Natural killer cell (primary cell): ENCODE measurements around the gene POU2F1. TPM values are rescaled to one million over a fixed set of nuclear protein-coding genes. Genes with fewer than 3 reads are reported as not detected.
A peak's percentile ranks its signal among the peaks of the same experiment; 100 is the strongest.

Experiments
- ATAC-seq, 3 donors: fragments of 150-1000 bp in 2 of 3; fragments of 200-7000 bp in 1 of 3; cut with Tn5 transposase; 1 replicate in 1 of 3; 2 replicates in 2 of 3; pipeline ENCODE4 v1.10.0; 2021; ENCODE audit warnings: mild to moderate bottlenecking in 2 of 3, moderate library complexity in 2 of 3
- DNase-seq, 2 donors: peaks; one replicate each; pipeline versions ENCODE4 v3.0.0 to v3.0.0-alpha.2; 2013 to 2021; ENCODE audit warnings: mixed read lengths in 1 of 2
- H3K27ac ChIP-seq: one replicate; pipeline ENCODE4 v1.5.1; 2013; ENCODE audit warnings: mild to moderate bottlenecking, low read length
- H3K27me3 ChIP-seq: one replicate; pipeline ENCODE4 v1.6.1; 2013; ENCODE audit warnings: low read length; ENCODE audit not compliant: control insufficient read depth, insufficient read depth
- H3K36me3 ChIP-seq: one replicate; pipeline ENCODE4 v1.6.1; 2013; ENCODE audit warnings: low read length; ENCODE audit not compliant: control insufficient read depth, insufficient read depth
- H3K4me1 ChIP-seq: one replicate; pipeline ENCODE4 v1.6.1; 2013; ENCODE audit warnings: low read length; ENCODE audit not compliant: control insufficient read depth, insufficient read depth
- H3K4me3 ChIP-seq: one replicate; pipeline ENCODE4 v1.5.1; 2013; ENCODE audit warnings: low read length
- H3K9me3 ChIP-seq: one replicate; pipeline ENCODE4 v1.6.1; 2013; ENCODE audit warnings: low read length; ENCODE audit not compliant: control insufficient read depth, insufficient read depth
- H3K27ac Mint-ChIP-seq, 2 donors: one replicate each; pipeline ENCODE4 v1.8.0; 2022; ENCODE audit warnings: mild to moderate bottlenecking in 2 of 2, mixed read lengths in 2 of 2, moderate library complexity in 1 of 2
- H3K27me3 Mint-ChIP-seq, 2 donors: one replicate each; pipeline ENCODE4 v1.8.0; 2022; ENCODE audit warnings: low read depth in 2 of 2, mixed read lengths in 2 of 2
- H3K36me3 Mint-ChIP-seq: one replicate; pipeline ENCODE4 v1.8.0; 2022; ENCODE audit warnings: mixed read lengths
- H3K4me1 Mint-ChIP-seq, 2 donors: one replicate each; pipeline ENCODE4 v1.8.0; 2022; ENCODE audit warnings: mixed read lengths in 2 of 2
- H3K4me3 Mint-ChIP-seq: one replicate; pipeline ENCODE4 v1.8.0; 2022; ENCODE audit warnings: mild to moderate bottlenecking, moderate library complexity, mixed read lengths
- H3K9me3 Mint-ChIP-seq, 2 donors: one replicate each; pipeline ENCODE4 v1.8.0; 2022; ENCODE audit warnings: mixed read lengths in 2 of 2
- CTCF ChIP-seq: fragments of 200-600 bp; IDR thresholded peaks from one replicate; pipeline ENCODE4 v1.8.0; 2022; ENCODE audit warnings: antibody characterized with exemption
- WGBS: methylation state at CpG from one replicate; pipeline ENCODE4 v1.1.7; 2013; ENCODE audit warnings: missing lambda C conversion rate; ENCODE audit not compliant: insufficient coverage; 5-methylcytosine and 5-hydroxymethylcytosine counted together
- intact Hi-C: fragments of 100-400 bp; cut with micrococcal nuclease; formaldehyde crosslinking; loops from one replicate; pipeline ENCODE4 v1.14.2; 2022
- total RNA-seq, 4 donors: library from RNA; stranded (reverse); fragments of 120-200 nt in 1 of 4; gene quantifications; one replicate each; pipeline versions ENCODE4 v1.2.3 to v1.2.4, GENCODE V29; 2013 to 2022

The POU2F1 gene
- total RNA-seq, 3 donors from 2014 or later (not counting 1 experiment from before 2014, with no cell fraction given): 39.8 to 44.6 (median 40.9) TPM

GRCh38 chr1:167438171-167439138 lies 217.8 kb downstream of the POU2F1 start:
- WGBS: 35% methylated on average over 17 of the region's 17 CpGs
- peaks cover 83 to 95% of the 10 kb centered on the region in 2 donors for H3K4me1 Mint-ChIP-seq
- Histone ChIP-seq H3K9me3 (no peaks in the 10 kb centered on the region), H3K27ac (peak overlapping the region; percentile 86), H3K36me3 (peaks cover 85% of the 10 kb centered on the region), H3K4me3 (no peak overlapping the region), H3K27me3 (no peaks in the 10 kb centered on the region), H3K4me1 (peaks cover 90% of the 10 kb centered on the region)
- H3K4me3 Mint-ChIP-seq: peak overlapping the region; percentile 88
- H3K27ac Mint-ChIP-seq: peak overlapping the region; percentile 91 to 100
- no peak for TF ChIP-seq CTCF
- H3K27me3 Mint-ChIP-seq: no peaks in the 10 kb centered on the region
- ATAC-seq (peak; percentile 26 to 33 (median 32)), DNase-seq (peak; percentile 48 to 60)
- H3K9me3 Mint-ChIP-seq: no peaks in the 10 kb centered on the region
- H3K36me3 Mint-ChIP-seq: peaks cover 32% of the 10 kb centered on the region
- intact Hi-C loops: no loop called here

- DNase-seq (peak in 1 of 2 donors; percentile 53), ATAC-seq (peak in 2 of 3 donors; percentile 4 to 29)
- H3K36me3 Mint-ChIP-seq: peaks cover 33% of the 10 kb centered on the region
- no peaks in the 10 kb centered on the region for H3K27me3 Mint-ChIP-seq
- no peaks in the 10 kb centered on the region for H3K9me3 Mint-ChIP-seq
- intact Hi-C loops: no loop called here
- H3K4me3 ChIP-seq: peak overlapping the region; percentile 9
- peaks cover 86 to 95% of the 10 kb centered on the region in 2 donors for H3K4me1 Mint-ChIP-seq
- WGBS: 34% methylated on average over 49 of the region's 49 CpGs
- H3K27ac Mint-ChIP-seq: peak overlapping the region; percentile 91 to 100
- H3K36me3 ChIP-seq: peaks cover 85% of the 10 kb centered on the region
- H3K9me3 ChIP-seq: no peaks in the 10 kb centered on the region
- no peaks in the 10 kb centered on the region for H3K27me3 ChIP-seq
- TF ChIP-seq CTCF: no peak
- peaks cover 89% of the 10 kb centered on the region for H3K4me1 ChIP-seq
- peak overlapping the region; percentile 86 for H3K27ac ChIP-seq
- H3K4me3 Mint-ChIP-seq: peak overlapping the region; percentile 88
These were observed 218.8 kb downstream of the POU2F1 start for GRCh38 chr1:167439301-167439988.

GRCh38 chr1:167440345-167440744 lies 219.7 kb downstream of the POU2F1 start:
- Mint-ChIP-seq H3K27ac (peak overlapping the region; percentile 91 to 100), H3K36me3 (peaks cover 33% of the 10 kb centered on the region), H3K4me1 (peaks cover 89 to 95% of the 10 kb centered on the region in 2 donors), H3K9me3 (no peaks in the 10 kb centered on the region), H3K27me3 (no peaks in the 10 kb centered on the region), H3K4me3 (peak overlapping the region; percentile 88)
- Histone ChIP-seq H3K36me3 (peaks cover 83% of the 10 kb centered on the region), H3K27me3 (no peaks in the 10 kb centered on the region), H3K4me1 (peaks cover 90% of the 10 kb centered on the region), H3K9me3 (no peaks in the 10 kb centered on the region), H3K27ac (peak overlapping the region; percentile 86), H3K4me3 (no peak overlapping the region)
- intact Hi-C loops: loop anchor here (5.0 to 10.0 kb wide), 2 partner anchors 173 to 376 kb away; no protein-coding TSS in a partner anchor
- no peak for TF ChIP-seq CTCF
- DNase-seq (peak in 1 of 2 donors; percentile 14), ATAC-seq (no peak)
- WGBS: 87% methylated on average over 4 of the region's 4 CpGs
